Fibroblast of lung (primary cell): ENCODE data around the gene ABCB8. TPM values are rescaled to one million over a fixed set of nuclear protein-coding genes. Genes with fewer than 3 reads are reported as not detected.
A peak's percentile ranks its signal among the peaks of the same experiment; 100 is the strongest.

Experiments used
- DNase-seq, 2 donors: peaks; one replicate each; pipeline versions ENCODE4 v3.0.0 to v3.0.0-alpha.2; 2010; ENCODE audit warnings: low read depth in 2 of 2
- H2AFZ ChIP-seq: 2 replicates; pipeline ENCODE4 v1.5.1; 2012; ENCODE audit warnings: low read length, control low read depth, inconsistent platforms
- H3K27ac ChIP-seq: 2 replicates; pipeline ENCODE4 v1.5.1; 2011; ENCODE audit warnings: low read length, control low read depth; ENCODE audit not compliant: insufficient read depth
- H3K27me3 ChIP-seq: 2 replicates; pipeline ENCODE4 v1.5.1; 2011; ENCODE audit warnings: mild to moderate bottlenecking, low read length; ENCODE audit not compliant: control insufficient read depth, insufficient read depth
- H3K36me3 ChIP-seq: 2 replicates; pipeline ENCODE4 v1.5.1; 2011; ENCODE audit warnings: low read length; ENCODE audit not compliant: control insufficient read depth, insufficient read depth
- H3K4me1 ChIP-seq: 2 replicates; pipeline ENCODE4 v1.5.1; 2011; ENCODE audit warnings: low read length; ENCODE audit not compliant: control insufficient read depth, insufficient read depth; ENCODE audit errors: extremely low read depth
- H3K4me2 ChIP-seq: 2 replicates; pipeline ENCODE4 v1.5.1; 2011; ENCODE audit warnings: low read length, control low read depth; ENCODE audit not compliant: insufficient read depth; ENCODE audit errors: extremely low read depth
- H3K4me3 ChIP-seq, 4 experiments: fragments of 200-600 bp in 1 of 4; sonication (generic) in 1 of 4; replicated peaks in 1 of 4; 2 replicates each; pipeline ENCODE4 v1.5.1; 2011 to 2016; ENCODE audit warnings: low read length in 4 of 4, low read depth in 3 of 4, mild to moderate bottlenecking in 3 of 4, control low read depth in 2 of 4, inconsistent platforms in 1 of 4, mixed read lengths in 1 of 4; ENCODE audit not compliant: insufficient read depth in 1 of 4; ENCODE audit errors: control extremely low read depth in 1 of 4
- H3K79me2 ChIP-seq: 2 replicates; pipeline ENCODE4 v1.5.1; 2012; ENCODE audit warnings: mild to moderate bottlenecking, low read length, inconsistent platforms; ENCODE audit not compliant: control insufficient read depth, insufficient read depth
- H3K9ac ChIP-seq: 2 replicates; pipeline ENCODE4 v1.5.1; 2011; ENCODE audit warnings: mild to moderate bottlenecking, low read length, control low read depth; ENCODE audit not compliant: insufficient read depth
- H3K9me3 ChIP-seq: 2 replicates; pipeline ENCODE4 v1.5.1; 2012; ENCODE audit warnings: low read depth, low read length; ENCODE audit not compliant: control insufficient read depth, insufficient read depth
- H4K20me1 ChIP-seq: 2 replicates; pipeline ENCODE4 v1.5.1; 2011; ENCODE audit warnings: low read length; ENCODE audit not compliant: control insufficient read depth, insufficient read depth; ENCODE audit errors: extremely low read depth
- EZH2 ChIP-seq: IDR thresholded peaks from 2 replicates; pipeline ENCODE4 v1.5.1; 2012; ENCODE audit warnings: low read length, control low read depth, mild to moderate bottlenecking; ENCODE audit errors: missing control alignments
- polyA plus RNA-seq, 2 donors: library from polyadenylated mRNA; depleted of rRNA in 1 of 2; stranded (reverse) in 1 of 2; unstranded in 1 of 2; fragments of >200 nt; gene quantifications; 2 replicates each; pipeline ENCODE4 v1.2.1, GENCODE V29; 2011 to 2012; ENCODE audit warnings: missing spikeins in 1 of 2
- total RNA-seq: library from RNA; depleted of rRNA; stranded (reverse); fragments of >200 nt; gene quantifications from 2 replicates; pipeline ENCODE4 v1.2.1, GENCODE V29; 2014
- TF ChIP-seq, protein P1 (sequence below), 2 donors: IDR thresholded peaks in 1 of 2; conservative IDR thresholded peaks in 1 of 2; 1 replicate in 1 of 2; 2 replicates in 1 of 2; pipeline ENCODE4 v1.5.1; 2011 to 2012; ENCODE audit warnings: low read length in 2 of 2, control low read depth in 1 of 2, inconsistent platforms in 1 of 2, low read depth in 1 of 2, mild to moderate bottlenecking in 1 of 2

ABCB8 gene
- total and polyA plus RNA-seq, 2 donors (not counting 1 experiment from before 2014, with no cell fraction given) = 12.1 to 20.0 TPM

DNA sequence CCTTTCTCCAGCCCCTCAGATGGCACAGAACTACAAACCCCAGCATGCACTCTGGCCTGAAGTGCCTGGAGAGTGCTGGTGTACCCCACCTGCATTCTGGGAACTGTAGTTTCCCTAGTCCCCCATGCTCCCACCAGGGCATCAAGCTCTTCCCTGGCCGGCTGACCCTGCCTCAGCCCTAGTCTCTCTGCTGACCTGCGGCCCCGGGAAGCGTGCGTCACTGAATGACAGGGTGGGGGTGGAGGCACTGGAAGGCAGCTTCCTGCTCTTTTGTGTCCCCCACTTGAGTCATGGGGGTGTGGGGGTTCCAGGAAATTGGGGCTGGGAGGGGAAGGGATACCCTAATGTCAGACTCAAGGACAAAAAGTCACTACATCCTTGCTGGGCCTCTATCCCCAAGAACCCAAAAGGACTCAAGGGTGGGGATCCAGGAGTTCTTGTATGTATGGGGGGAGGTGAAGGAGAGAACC lies 35.4 kb upstream of the ABCB8 start:
- no peak overlapping the region for H2AFZ ChIP-seq
- H3K27ac ChIP-seq = no peak overlapping the region
- H3K79me2 ChIP-seq = no peaks in the 10 kb centered on the region
- no peaks in the 10 kb centered on the region for H3K27me3 ChIP-seq
- H3K9ac ChIP-seq = no peak overlapping the region
- H3K4me2 ChIP-seq = no peak overlapping the region
- H3K9me3 ChIP-seq = no peaks in the 10 kb centered on the region
- no peak overlapping the region for H3K4me3 ChIP-seq
- no peaks in the 10 kb centered on the region for H3K4me1 ChIP-seq
- no peak for TF ChIP-seq EZH2
- TF ChIP-seq, protein P1, sequence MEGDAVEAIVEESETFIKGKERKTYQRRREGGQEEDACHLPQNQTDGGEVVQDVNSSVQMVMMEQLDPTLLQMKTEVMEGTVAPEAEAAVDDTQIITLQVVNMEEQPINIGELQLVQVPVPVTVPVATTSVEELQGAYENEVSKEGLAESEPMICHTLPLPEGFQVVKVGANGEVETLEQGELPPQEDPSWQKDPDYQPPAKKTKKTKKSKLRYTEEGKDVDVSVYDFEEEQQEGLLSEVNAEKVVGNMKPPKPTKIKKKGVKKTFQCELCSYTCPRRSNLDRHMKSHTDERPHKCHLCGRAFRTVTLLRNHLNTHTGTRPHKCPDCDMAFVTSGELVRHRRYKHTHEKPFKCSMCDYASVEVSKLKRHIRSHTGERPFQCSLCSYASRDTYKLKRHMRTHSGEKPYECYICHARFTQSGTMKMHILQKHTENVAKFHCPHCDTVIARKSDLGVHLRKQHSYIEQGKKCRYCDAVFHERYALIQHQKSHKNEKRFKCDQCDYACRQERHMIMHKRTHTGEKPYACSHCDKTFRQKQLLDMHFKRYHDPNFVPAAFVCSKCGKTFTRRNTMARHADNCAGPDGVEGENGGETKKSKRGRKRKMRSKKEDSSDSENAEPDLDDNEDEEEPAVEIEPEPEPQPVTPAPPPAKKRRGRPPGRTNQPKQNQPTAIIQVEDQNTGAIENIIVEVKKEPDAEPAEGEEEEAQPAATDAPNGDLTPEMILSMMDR (conservative IDR thresholded peaks at IDR 0.05 in 1 of 2, IDR thresholded peaks at IDR 0.05 in 1 of 2; ENCODE audit: low read depth in 1 of 2, low read length in 2 of 2) = no peak
- no peaks in the 10 kb centered on the region for H4K20me1 ChIP-seq
- H3K36me3 ChIP-seq = no peaks in the 10 kb centered on the region
- DNase-seq = peak in 1 of 2 donors; percentile 12

DNA sequence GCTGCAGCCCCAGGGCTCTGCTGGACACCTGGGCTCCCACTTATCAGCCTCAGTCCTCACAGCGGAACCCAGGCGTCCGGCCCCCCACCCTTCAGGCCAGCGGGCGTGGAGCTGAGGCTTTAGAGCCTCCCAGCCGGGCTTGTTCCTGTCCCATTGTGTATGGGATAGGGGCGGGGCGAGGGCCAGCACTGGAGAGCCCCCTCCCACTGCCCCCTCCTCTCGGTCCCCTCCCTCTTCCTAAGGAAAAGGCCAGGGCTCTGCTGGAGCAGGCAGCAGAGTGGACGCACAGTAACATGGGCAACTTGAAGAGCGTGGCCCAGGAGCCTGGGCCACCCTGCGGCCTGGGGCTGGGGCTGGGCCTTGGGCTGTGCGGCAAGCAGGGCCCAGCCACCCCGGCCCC lies 34.7 kb upstream of the ABCB8 start:
- H3K4me1 ChIP-seq = no peaks in the 10 kb centered on the region

DNA sequence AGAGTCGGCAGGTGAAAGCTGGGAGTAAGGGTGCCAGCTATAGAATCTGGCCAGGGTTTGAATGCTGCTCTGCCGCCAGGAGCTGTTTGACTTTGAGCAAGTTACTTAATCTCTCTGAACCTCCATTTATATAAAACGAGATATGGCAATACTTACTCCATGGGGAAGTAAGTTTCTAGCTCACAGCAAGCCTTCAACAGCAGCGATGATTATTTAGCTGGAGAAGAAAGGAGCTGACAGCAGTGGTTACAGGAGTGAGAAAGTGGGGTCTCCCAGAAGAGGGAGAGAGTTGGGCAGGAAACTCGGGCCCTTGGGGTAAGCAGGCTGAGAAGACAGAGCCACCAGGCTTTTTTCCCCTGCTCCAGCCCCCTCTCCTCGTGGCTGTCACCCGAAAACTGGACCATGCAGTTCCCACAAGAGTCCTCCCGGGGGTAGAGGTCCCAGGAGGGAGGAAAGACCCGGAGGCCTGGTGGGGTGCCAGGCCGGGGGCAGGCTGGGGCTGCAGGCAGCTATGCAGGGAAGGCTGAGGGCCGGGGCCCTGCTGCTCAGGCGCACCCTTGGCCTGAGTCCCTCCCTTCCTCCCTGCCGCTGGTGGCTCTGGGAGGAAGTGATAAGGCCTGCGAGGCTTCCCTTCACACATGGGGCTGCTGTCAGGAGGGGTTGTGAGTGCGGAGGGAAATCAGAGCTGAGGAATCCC lies 34.0 kb upstream of the ABCB8 start:
- H3K4me2 ChIP-seq = no peak overlapping the region
- no peak overlapping the region for H3K27ac ChIP-seq
- no peaks in the 10 kb centered on the region for H3K9me3 ChIP-seq
- no peaks in the 10 kb centered on the region for H3K27me3 ChIP-seq
- no peak for TF ChIP-seq EZH2
- TF ChIP-seq, protein P1 (conservative IDR thresholded peaks at IDR 0.05 in 1 of 2, IDR thresholded peaks at IDR 0.05 in 1 of 2; ENCODE audit: low read depth in 1 of 2, low read length in 2 of 2) = no peak
- no peak overlapping the region for H2AFZ ChIP-seq
- no peaks in the 10 kb centered on the region for H3K36me3 ChIP-seq
- no peak overlapping the region for H3K4me3 ChIP-seq
- H4K20me1 ChIP-seq = no peaks in the 10 kb centered on the region
- H3K9ac ChIP-seq = no peak overlapping the region
- DNase-seq = no peak
- no peaks in the 10 kb centered on the region for H3K4me1 ChIP-seq
- H3K79me2 ChIP-seq = no peaks in the 10 kb centered on the region

More for the DNA sequence above, 34.7 kb upstream of the ABCB8 start:
- H3K4me3 ChIP-seq = no peak overlapping the region
- no peak overlapping the region for H3K9ac ChIP-seq
- no peak for DNase-seq
- no peaks in the 10 kb centered on the region for H3K79me2 ChIP-seq
- TF ChIP-seq, protein P1 (conservative IDR thresholded peaks at IDR 0.05 in 1 of 2, IDR thresholded peaks at IDR 0.05 in 1 of 2; ENCODE audit: low read depth in 1 of 2, low read length in 2 of 2) = no peak
- no peak for TF ChIP-seq EZH2
- H3K4me2 ChIP-seq = no peak overlapping the region
- H3K9me3 ChIP-seq = no peaks in the 10 kb centered on the region
- H4K20me1 ChIP-seq = no peaks in the 10 kb centered on the region
- H3K27ac ChIP-seq = no peak overlapping the region
- H2AFZ ChIP-seq = no peak overlapping the region
- no peaks in the 10 kb centered on the region for H3K36me3 ChIP-seq
- no peaks in the 10 kb centered on the region for H3K27me3 ChIP-seq
